Frontal cortex (tissue), 4 donors: ENCODE data around the gene NBEAL1. TPM values are rescaled to one million over a fixed set of nuclear protein-coding genes. Genes with fewer than 3 reads are reported as not detected.
"Not testable (repeated sequence)": the region's sequence is repeated elsewhere in the genome, so short reads cannot be mapped to it uniquely, and the experiment has no call there.

Experiments used
- DNase-seq, 2 donors: peaks; one replicate each; pipeline ENCODE4 v3.0.0; 2012; ENCODE audit warnings: low spot score in 2 of 2
- FAIRE-seq: peaks from 2 replicates; lab custom pipeline; 2012; peaks lifted over from hg19 to GRCh38; lab: Jason Lieb, UNC
- total RNA-seq: library from RNA; depleted of rRNA; stranded (reverse); fragments of >200 nt; gene quantifications from one replicate; pipeline ENCODE4 v1.2.3, GENCODE V29; 2014
- donor health status: control.
- donor health status: control.
- donor health status: control.

Gene NBEAL1
- total RNA-seq, 1 donor from 2014 or later = 45.2 TPM

- DNase-seq = no peak
- FAIRE-seq = no peak
Measured at GRCh38 chr2:203191961-203192360, 177.3 kb downstream of the NBEAL1 start.

GRCh38 chr2:203195331-203196036, 180.8 kb downstream of the NBEAL1 start:
- FAIRE-seq (no peak), DNase-seq (no peak)

- FAIRE-seq (no peak), DNase-seq (no peak)
Measured at GRCh38 chr2:203200866-203201265, 186.2 kb downstream of the NBEAL1 start.

GRCh38 chr2:203201426-203201825, 186.8 kb downstream of the NBEAL1 start:
- FAIRE-seq = no peak
- DNase-seq = no peak

GRCh38 chr2:203209538-203209937, 194.9 kb downstream of the NBEAL1 start:
- FAIRE-seq = no peak
- no peak for DNase-seq

GRCh38 chr2:203225423-203226039, 210.9 kb downstream of the NBEAL1 start:
- DNase-seq (no peak), FAIRE-seq (no peak)

- FAIRE-seq, DNase-seq: not testable (repeated sequence)
Measured at GRCh38 chr2:203229674-203230073, 215.0 kb downstream of the NBEAL1 start.

GRCh38 chr2:203237346-203238238, 222.9 kb downstream of the NBEAL1 start:
- FAIRE-seq (no peak), DNase-seq (no peak)

- FAIRE-seq = no peak
- DNase-seq = no peak
Measured at GRCh38 chr2:203238292-203238703, 223.6 kb downstream of the NBEAL1 start.

GRCh38 chr2:203238704-203239526, 224.2 kb downstream of the NBEAL1 start, which contains the start of gene CYP20A1:
CYP20A1 (plus strand) TSS chr2:203239018; CDS start chr2:203239063, 45 bp downstream.
- peak; percentile 87 for DNase-seq
- no peak for FAIRE-seq

- DNase-seq (no peak), FAIRE-seq (no peak)
Measured at GRCh38 chr2:203240491-203240890, 225.8 kb downstream of the NBEAL1 start.

GRCh38 chr2:203242518-203242917, 227.8 kb downstream of the NBEAL1 start:
- no peak for FAIRE-seq
- DNase-seq = no peak

GRCh38 chr2:203246646-203247045, 232.0 kb downstream of the NBEAL1 start:
- FAIRE-seq = no peak
- no peak for DNase-seq

- no peak for FAIRE-seq
- DNase-seq = no peak
Measured at GRCh38 chr2:203252818-203253217, 238.1 kb downstream of the NBEAL1 start.

GRCh38 chr2:203253422-203254095, 238.9 kb downstream of the NBEAL1 start:
- DNase-seq, FAIRE-seq: not testable (repeated sequence)

- no peak for FAIRE-seq
Measured at GRCh38 chr2:203261326-203262159, 246.9 kb downstream of the NBEAL1 start.

More at GRCh38 chr2:203261326-203262159, 246.9 kb downstream of the NBEAL1 start:
- DNase-seq = no peak
